SK-N-MC (cell line): ENCODE measurements around the gene CSTPP1.

ENCODE experiments used
- DNase-seq: peaks from one replicate; pipeline ENCODE4 v3.0.0-alpha.2; 2011; ENCODE audit warnings: low read depth, low spot score
- H3K27ac ChIP-seq: fragments of 200-600 bp; sonication (generic); 2 replicates; pipeline ENCODE4 v1.5.1; 2016; ENCODE audit warnings: mixed run types
- H3K36me3 ChIP-seq: fragments of 200-600 bp; sonication (generic); 2 replicates; pipeline ENCODE4 v1.6.1; 2017; ENCODE audit warnings: antibody characterized with exemption, low read length, mixed read lengths; ENCODE audit not compliant: insufficient read depth
- H3K4me3 ChIP-seq: fragments of 200-600 bp; sonication (generic); 2 replicates; pipeline ENCODE4 v1.5.1; 2016
- H3K9ac ChIP-seq: fragments of 200-600 bp; sonication (generic); 2 replicates; pipeline ENCODE4 v1.8.0; 2017; ENCODE audit warnings: mixed run types, mixed read lengths; ENCODE audit not compliant: insufficient read length
- H3K9me3 ChIP-seq: fragments of 200-600 bp; sonication (generic); 2 replicates; pipeline ENCODE4 v1.6.1; 2017; ENCODE audit warnings: low read depth, mild to moderate bottlenecking, antibody characterized with exemption, low read length, moderate library complexity, mixed read lengths
- EZH2 ChIP-seq: fragments of 200-600 bp; sonication (generic); IDR thresholded peaks from one replicate; pipeline ENCODE4 v1.6.1; 2017; ENCODE audit warnings: antibody characterized with exemption
- FOXP2 ChIP-seq: optimal IDR thresholded peaks from 2 replicates; pipeline ENCODE3; 2011; ENCODE audit warnings: mild to moderate bottlenecking, moderate library complexity; ENCODE audit not compliant: insufficient read depth; ENCODE audit errors: extremely low read length, control extremely low read depth
- POLR2AphosphoS5 ChIP-seq: IDR thresholded peaks from 2 replicates; pipeline ENCODE4 v1.6.1; 2012; ENCODE audit warnings: mild to moderate bottlenecking, low read depth, low read length, borderline replicate concordance

The CSTPP1 gene

GRCh38 chr11:47121056-47121455 lies 184.5 kb downstream of the CSTPP1 start:
- Histone ChIP-seq H3K9ac (no peak overlapping the region), H3K27ac (no peak overlapping the region), H3K4me3 (no peak overlapping the region), H3K36me3 (no peaks in the 10 kb centered on the region), H3K9me3 (no peaks in the 10 kb centered on the region)
- TF ChIP-seq FOXP2 (no peak), EZH2 (no peak), POLR2AphosphoS5 (no peak)
- no peak for DNase-seq

GRCh38 chr11:47121731-47122130 lies 185.2 kb downstream of the CSTPP1 start:
- Histone ChIP-seq H3K9ac (no peak overlapping the region), H3K4me3 (no peak overlapping the region), H3K36me3 (no peaks in the 10 kb centered on the region), H3K27ac (no peak overlapping the region), H3K9me3 (no peaks in the 10 kb centered on the region)
- DNase-seq: no peak
- no peak for TF ChIP-seq POLR2AphosphoS5
- no peak for TF ChIP-seq EZH2
- TF ChIP-seq FOXP2: no peak

GRCh38 chr11:47123094-47123493 lies 186.5 kb downstream of the CSTPP1 start:
- Histone ChIP-seq H3K9ac (no peak overlapping the region), H3K27ac (no peak overlapping the region), H3K4me3 (no peak overlapping the region), H3K36me3 (no peaks in the 10 kb centered on the region), H3K9me3 (no peaks in the 10 kb centered on the region)
- DNase-seq: no peak
- TF ChIP-seq EZH2: no peak
- TF ChIP-seq POLR2AphosphoS5: no peak
- TF ChIP-seq FOXP2: no peak

- Histone ChIP-seq H3K36me3 (no peaks in the 10 kb centered on the region), H3K9ac (no peak overlapping the region)
Measured at GRCh38 chr11:47124675-47125074, 188.1 kb downstream of the CSTPP1 start.

GRCh38 chr11:47125083-47125482 lies 188.5 kb downstream of the CSTPP1 start:
- TF ChIP-seq POLR2AphosphoS5 (no peak), FOXP2 (no peak), EZH2 (no peak)
- no peak overlapping the region for H3K4me3 ChIP-seq
- no peak for DNase-seq
- H3K9ac ChIP-seq: no peak overlapping the region
- no peak overlapping the region for H3K27ac ChIP-seq
- H3K9me3 ChIP-seq: no peaks in the 10 kb centered on the region
- no peaks in the 10 kb centered on the region for H3K36me3 ChIP-seq

More at GRCh38 chr11:47124675-47125074, 188.1 kb downstream of the CSTPP1 start:
- no peak for DNase-seq
- no peak for TF ChIP-seq EZH2
- no peak for TF ChIP-seq FOXP2
- TF ChIP-seq POLR2AphosphoS5: no peak
- H3K9me3 ChIP-seq: no peaks in the 10 kb centered on the region
- H3K27ac ChIP-seq: no peak overlapping the region
- no peak overlapping the region for H3K4me3 ChIP-seq

GRCh38 chr11:47127213-47127612 lies 190.7 kb downstream of the CSTPP1 start:
- Histone ChIP-seq H3K36me3 (no peaks in the 10 kb centered on the region), H3K9ac (no peak overlapping the region), H3K27ac (no peak overlapping the region), H3K4me3 (no peak overlapping the region), H3K9me3 (no peaks in the 10 kb centered on the region)
- DNase-seq: no peak
- no peak for TF ChIP-seq EZH2
- TF ChIP-seq POLR2AphosphoS5: no peak

- no peaks in the 10 kb centered on the region for H3K36me3 ChIP-seq
Measured at GRCh38 chr11:47130543-47130942, 194.0 kb downstream of the CSTPP1 start.

GRCh38 chr11:47131136-47131535 lies 194.6 kb downstream of the CSTPP1 start:
- Histone ChIP-seq H3K4me3 (no peak overlapping the region), H3K27ac (no peak overlapping the region), H3K36me3 (no peaks in the 10 kb centered on the region), H3K9me3 (no peaks in the 10 kb centered on the region), H3K9ac (no peak overlapping the region)
- no peak for TF ChIP-seq FOXP2
- no peak for TF ChIP-seq EZH2
- TF ChIP-seq POLR2AphosphoS5: no peak
- no peak for DNase-seq

More at GRCh38 chr11:47130543-47130942, 194.0 kb downstream of the CSTPP1 start:
- no peak overlapping the region for H3K9ac ChIP-seq
- H3K27ac ChIP-seq: no peak overlapping the region
- TF ChIP-seq FOXP2 (no peak), POLR2AphosphoS5 (no peak), EZH2 (no peak)
- no peaks in the 10 kb centered on the region for H3K9me3 ChIP-seq
- DNase-seq: no peak
- no peak overlapping the region for H3K4me3 ChIP-seq

- Histone ChIP-seq H3K9me3 (no peaks in the 10 kb centered on the region), H3K36me3 (no peaks in the 10 kb centered on the region), H3K9ac (no peak overlapping the region), H3K27ac (no peak overlapping the region), H3K4me3 (no peak overlapping the region)
- no peak for TF ChIP-seq POLR2AphosphoS5
- no peak for TF ChIP-seq EZH2
- no peak for TF ChIP-seq FOXP2
- no peak for DNase-seq
Measured at GRCh38 chr11:47132490-47132889, 195.9 kb downstream of the CSTPP1 start.

GRCh38 chr11:47132981-47133380 lies 196.4 kb downstream of the CSTPP1 start:
- TF ChIP-seq EZH2: no peak
- TF ChIP-seq POLR2AphosphoS5: no peak
- no peak for TF ChIP-seq FOXP2
- Histone ChIP-seq H3K9ac (no peak overlapping the region), H3K36me3 (no peaks in the 10 kb centered on the region), H3K9me3 (no peaks in the 10 kb centered on the region), H3K27ac (no peak overlapping the region), H3K4me3 (no peak overlapping the region)
- DNase-seq: no peak
